A549 (cell line): ENCODE results near the gene C10orf62.

Source experiments
- CBX2 ChIP-seq: fragments of 200-600 bp; sonication (generic); IDR thresholded peaks from 2 replicates; pipeline ENCODE4 v1.6.1; 2016; ENCODE audit warnings: low read depth, mild to moderate bottlenecking, borderline replicate concordance
- FOSL2 ChIP-seq, 2 experiments: fragments of 450-650 bp in 1 of 2; fragments of >200 bp in 1 of 2; sonication (Bioruptor Twin) in 1 of 2; formaldehyde crosslinking; IDR thresholded peaks; 2 replicates each; pipeline versions ENCODE4 v1.5.0 to v1.6.1; 2016 to 2020; ENCODE audit warnings: mild to moderate bottlenecking in 1 of 2, moderate library complexity in 1 of 2
- GATA3 ChIP-seq: IDR thresholded peaks from 2 replicates; pipeline ENCODE4 v1.6.1; 2012; ENCODE audit warnings: borderline replicate concordance
- HES2 ChIP-seq: fragments of >200 bp; sonication (Bioruptor Twin); formaldehyde crosslinking; IDR thresholded peaks from 2 replicates; pipeline ENCODE4 v1.6.1; 2016
- MAFK ChIP-seq: fragments of 450-650 bp; IDR thresholded peaks from 2 replicates; pipeline ENCODE4 v1.6.1; 2014; ENCODE audit not compliant: partially characterized antibody
- MYC ChIP-seq: IDR thresholded peaks from 2 replicates; pipeline ENCODE4 v1.6.1; 2012; ENCODE audit warnings: mild to moderate bottlenecking, inconsistent platforms, low read length, improper control_type of control experiment, borderline replicate concordance
- POLR2A ChIP-seq: IDR thresholded peaks from 2 replicates; pipeline ENCODE4 v1.6.1; 2012; ENCODE audit warnings: mild to moderate bottlenecking, low read length
- RAD21 ChIP-seq, 2 experiments: fragments of >200 bp in 1 of 2; sonication (Bioruptor Twin) in 1 of 2; formaldehyde crosslinking in 1 of 2; IDR thresholded peaks in 1 of 2; conservative IDR thresholded peaks in 1 of 2; 2 replicates in 1 of 2; 3 replicates in 1 of 2; pipeline ENCODE4 v1.6.1; 2012 to 2018; ENCODE audit warnings: inconsistent platforms in 1 of 2
- RCOR1 ChIP-seq: fragments of 150-350 bp; IDR thresholded peaks from 2 replicates; pipeline ENCODE4 v1.6.1; 2014; ENCODE audit warnings: antibody characterized with exemption, low read length, low read depth
- RFX5 ChIP-seq: fragments of 450-650 bp; IDR thresholded peaks from 2 replicates; pipeline ENCODE4 v1.7.1; 2014; ENCODE audit warnings: antibody characterized with exemption, mild to moderate bottlenecking, moderate library complexity
- TF ChIP-seq, protein P1 (sequence below): IDR thresholded peaks from 2 replicates; pipeline ENCODE4 v1.6.1; 2012
- TF ChIP-seq, protein P2 (sequence below): fragments of >200 bp; sonication (Bioruptor Twin); formaldehyde crosslinking; IDR thresholded peaks from 3 replicates; pipeline ENCODE4 v1.5.1; 2016

DNA sequence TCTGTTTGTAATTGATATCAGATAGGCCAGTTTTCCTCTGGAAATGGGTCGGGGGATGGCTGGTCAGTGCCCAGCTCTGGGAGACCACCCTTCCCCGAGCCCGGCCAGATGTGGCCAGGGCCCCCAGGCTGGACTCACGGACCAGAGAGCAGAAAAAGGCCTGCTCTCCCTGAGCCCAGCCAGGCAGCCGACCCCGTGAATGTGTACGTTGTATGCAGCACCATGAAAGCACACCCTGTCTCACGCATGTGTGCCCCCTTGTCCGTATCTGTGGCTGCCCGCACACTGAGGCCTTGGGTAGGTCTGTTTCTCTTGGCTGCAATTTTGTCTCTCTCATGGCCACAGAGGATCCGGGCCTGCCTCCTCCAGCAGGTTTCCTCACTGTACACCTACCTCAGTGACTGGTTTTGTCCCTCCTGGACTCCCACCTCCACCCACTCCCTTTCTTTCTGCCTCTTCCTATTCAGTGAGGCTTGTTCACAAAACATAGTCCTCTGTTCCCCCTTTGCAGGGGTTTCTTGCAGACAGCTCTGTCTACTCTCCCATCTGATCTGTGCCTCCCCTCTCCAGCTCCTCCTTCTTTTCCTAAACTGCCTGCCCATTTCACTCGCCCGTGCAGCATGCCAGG, 40.6 kb upstream of the C10orf62 start:
- TF ChIP-seq, protein P1, sequence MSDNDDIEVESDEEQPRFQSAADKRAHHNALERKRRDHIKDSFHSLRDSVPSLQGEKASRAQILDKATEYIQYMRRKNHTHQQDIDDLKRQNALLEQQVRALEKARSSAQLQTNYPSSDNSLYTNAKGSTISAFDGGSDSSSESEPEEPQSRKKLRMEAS: no peak
- TF ChIP-seq, protein P2, sequence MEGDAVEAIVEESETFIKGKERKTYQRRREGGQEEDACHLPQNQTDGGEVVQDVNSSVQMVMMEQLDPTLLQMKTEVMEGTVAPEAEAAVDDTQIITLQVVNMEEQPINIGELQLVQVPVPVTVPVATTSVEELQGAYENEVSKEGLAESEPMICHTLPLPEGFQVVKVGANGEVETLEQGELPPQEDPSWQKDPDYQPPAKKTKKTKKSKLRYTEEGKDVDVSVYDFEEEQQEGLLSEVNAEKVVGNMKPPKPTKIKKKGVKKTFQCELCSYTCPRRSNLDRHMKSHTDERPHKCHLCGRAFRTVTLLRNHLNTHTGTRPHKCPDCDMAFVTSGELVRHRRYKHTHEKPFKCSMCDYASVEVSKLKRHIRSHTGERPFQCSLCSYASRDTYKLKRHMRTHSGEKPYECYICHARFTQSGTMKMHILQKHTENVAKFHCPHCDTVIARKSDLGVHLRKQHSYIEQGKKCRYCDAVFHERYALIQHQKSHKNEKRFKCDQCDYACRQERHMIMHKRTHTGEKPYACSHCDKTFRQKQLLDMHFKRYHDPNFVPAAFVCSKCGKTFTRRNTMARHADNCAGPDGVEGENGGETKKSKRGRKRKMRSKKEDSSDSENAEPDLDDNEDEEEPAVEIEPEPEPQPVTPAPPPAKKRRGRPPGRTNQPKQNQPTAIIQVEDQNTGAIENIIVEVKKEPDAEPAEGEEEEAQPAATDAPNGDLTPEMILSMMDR: no peak
- TF ChIP-seq CBX2: no peak
- TF ChIP-seq POLR2A: no peak
- no peak for TF ChIP-seq RCOR1
- TF ChIP-seq RFX5: no peak
- no peak for TF ChIP-seq RAD21 (conservative IDR thresholded peaks at IDR 0.05 in 1 of 2, IDR thresholded peaks at IDR 0.05 in 1 of 2)
- TF ChIP-seq FOSL2 (IDR thresholded peaks at IDR 0.05): no peak
- TF ChIP-seq FOSL2 (CRISPR knock-in tag; IDR thresholded peaks at IDR 0.05): no peak
- TF ChIP-seq HES2: no peak
- TF ChIP-seq GATA3: no peak
- TF ChIP-seq MYC: no peak
- TF ChIP-seq MAFK: no peak
